ENCODE data around the gene PRR19.

Gene PRR19

DNA sequence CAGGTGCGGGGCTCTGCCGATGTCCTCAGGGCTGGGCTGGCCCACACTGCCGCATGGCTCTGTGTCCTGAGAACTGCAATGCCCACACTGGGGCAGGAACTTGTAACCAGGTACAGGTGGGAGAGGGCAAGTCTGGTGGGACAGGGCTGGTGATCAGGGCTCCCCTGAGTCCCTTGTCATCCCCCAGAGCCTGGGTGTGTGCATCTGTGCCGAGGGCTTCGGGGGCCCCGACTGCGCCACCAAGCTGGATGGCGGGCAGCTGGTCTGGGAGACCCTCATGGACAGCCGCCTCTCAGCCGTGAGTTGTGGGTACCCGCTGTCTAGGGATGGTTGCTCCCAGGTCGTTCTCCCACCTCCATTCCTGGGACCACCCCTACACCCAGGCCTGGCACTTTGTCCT lies 54.0 kb downstream of the PRR19 start:
- H3K9ac ChIP-seq (ENCODE audit: low read length): no peak overlapping the region
- H3K27ac ChIP-seq (ENCODE audit: low read depth, low read length, poor library complexity, severe bottlenecking): no peak overlapping the region
- no peaks in the 10 kb centered on the region for H3K36me3 ChIP-seq (ENCODE audit: insufficient read depth, low read length)
- no peak overlapping the region for H3K4me3 ChIP-seq (ENCODE audit: low read depth, low read length, poor library complexity, severe bottlenecking)
- no peaks in the 10 kb centered on the region for H3K9me3 ChIP-seq (ENCODE audit: low read length)
- H3K79me2 ChIP-seq (ENCODE audit: insufficient read depth, low read length): no peaks in the 10 kb centered on the region
- H3K4me1 ChIP-seq (ENCODE audit: insufficient read depth, low read length, severe bottlenecking): peaks cover 6% of the 10 kb centered on the region
- H3F3A ChIP-seq (ENCODE audit: insufficient read depth, low read length): no peaks in the 10 kb centered on the region
- H4K20me1 ChIP-seq (ENCODE audit: insufficient read depth, low read length): no peaks in the 10 kb centered on the region
- no peak for TF ChIP-seq EZH2 (IDR thresholded peaks at IDR 0.05; ENCODE audit: borderline replicate concordance, low read length)
- TF ChIP-seq, protein P1, sequence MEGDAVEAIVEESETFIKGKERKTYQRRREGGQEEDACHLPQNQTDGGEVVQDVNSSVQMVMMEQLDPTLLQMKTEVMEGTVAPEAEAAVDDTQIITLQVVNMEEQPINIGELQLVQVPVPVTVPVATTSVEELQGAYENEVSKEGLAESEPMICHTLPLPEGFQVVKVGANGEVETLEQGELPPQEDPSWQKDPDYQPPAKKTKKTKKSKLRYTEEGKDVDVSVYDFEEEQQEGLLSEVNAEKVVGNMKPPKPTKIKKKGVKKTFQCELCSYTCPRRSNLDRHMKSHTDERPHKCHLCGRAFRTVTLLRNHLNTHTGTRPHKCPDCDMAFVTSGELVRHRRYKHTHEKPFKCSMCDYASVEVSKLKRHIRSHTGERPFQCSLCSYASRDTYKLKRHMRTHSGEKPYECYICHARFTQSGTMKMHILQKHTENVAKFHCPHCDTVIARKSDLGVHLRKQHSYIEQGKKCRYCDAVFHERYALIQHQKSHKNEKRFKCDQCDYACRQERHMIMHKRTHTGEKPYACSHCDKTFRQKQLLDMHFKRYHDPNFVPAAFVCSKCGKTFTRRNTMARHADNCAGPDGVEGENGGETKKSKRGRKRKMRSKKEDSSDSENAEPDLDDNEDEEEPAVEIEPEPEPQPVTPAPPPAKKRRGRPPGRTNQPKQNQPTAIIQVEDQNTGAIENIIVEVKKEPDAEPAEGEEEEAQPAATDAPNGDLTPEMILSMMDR (IDR thresholded peaks at IDR 0.05; ENCODE audit: low read length): no peak
- no peaks in the 10 kb centered on the region for H3K27me3 ChIP-seq (ENCODE audit: insufficient read depth, low read length)
- H2AFZ ChIP-seq (ENCODE audit: low read length): no peak overlapping the region
- H3K4me2 ChIP-seq (ENCODE audit: low read length): no peak overlapping the region
- no peaks in the 10 kb centered on the region for H3K9me2 ChIP-seq (ENCODE audit: low read depth, low read length)

DNA sequence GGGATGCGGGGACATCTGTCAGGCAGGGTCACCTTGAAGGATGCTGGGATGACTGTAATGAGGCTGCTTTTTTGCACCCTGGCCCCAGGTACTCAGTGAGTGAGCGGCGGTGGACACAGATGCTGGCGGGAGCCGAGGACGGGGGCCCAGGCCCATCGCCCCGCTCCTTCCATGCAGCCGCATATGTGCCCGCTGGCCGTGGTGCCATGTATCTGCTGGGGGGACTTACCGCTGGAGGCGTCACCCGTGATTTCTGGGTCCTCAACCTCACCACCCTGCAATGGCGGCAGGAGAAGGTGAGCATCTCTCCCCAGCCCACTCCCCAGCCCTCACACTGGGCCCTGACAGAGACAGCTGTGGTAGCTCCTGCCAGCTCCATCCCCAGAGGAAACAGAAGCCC lies 54.8 kb downstream of the PRR19 start:
- H3F3A ChIP-seq (ENCODE audit: insufficient read depth, low read length): no peaks in the 10 kb centered on the region
- H3K9me2 ChIP-seq (ENCODE audit: low read depth, low read length): no peaks in the 10 kb centered on the region
- H3K9me3 ChIP-seq (ENCODE audit: low read length): no peaks in the 10 kb centered on the region
- no peak overlapping the region for H3K27ac ChIP-seq (ENCODE audit: low read depth, low read length, poor library complexity, severe bottlenecking)
- H3K4me2 ChIP-seq (ENCODE audit: low read length): no peak overlapping the region
- H3K4me1 ChIP-seq (ENCODE audit: insufficient read depth, low read length, severe bottlenecking): peaks cover 6% of the 10 kb centered on the region
- TF ChIP-seq, protein P1 (IDR thresholded peaks at IDR 0.05; ENCODE audit: low read length): no peak
- TF ChIP-seq EZH2 (IDR thresholded peaks at IDR 0.05; ENCODE audit: borderline replicate concordance, low read length): no peak
- H2AFZ ChIP-seq (ENCODE audit: low read length): no peak overlapping the region
- no peak overlapping the region for H3K9ac ChIP-seq (ENCODE audit: low read length)
- H3K79me2 ChIP-seq (ENCODE audit: insufficient read depth, low read length): no peaks in the 10 kb centered on the region
- no peaks in the 10 kb centered on the region for H4K20me1 ChIP-seq (ENCODE audit: insufficient read depth, low read length)
- H3K27me3 ChIP-seq (ENCODE audit: insufficient read depth, low read length): no peaks in the 10 kb centered on the region
- H3K36me3 ChIP-seq (ENCODE audit: insufficient read depth, low read length): no peaks in the 10 kb centered on the region
- no peak overlapping the region for H3K4me3 ChIP-seq (ENCODE audit: low read depth, low read length, poor library complexity, severe bottlenecking)

DNA sequence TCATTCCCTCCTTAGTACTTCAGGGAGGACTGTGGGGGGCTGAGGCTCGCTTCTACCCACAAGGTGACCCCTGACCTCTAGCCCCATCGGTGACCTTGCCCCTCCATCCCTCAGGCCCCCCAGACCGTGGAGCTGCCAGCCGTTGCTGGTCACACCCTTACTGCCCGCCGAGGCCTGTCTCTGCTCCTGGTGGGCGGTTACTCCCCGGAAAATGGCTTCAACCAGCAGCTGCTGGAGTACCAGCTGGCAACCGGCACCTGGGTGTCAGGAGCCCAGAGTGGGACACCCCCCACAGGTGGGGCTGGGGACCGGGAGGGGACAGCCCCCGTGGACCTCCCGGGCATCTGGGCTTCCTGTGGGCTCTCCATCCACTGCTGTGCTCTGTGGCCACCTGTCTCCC lies 55.4 kb downstream of the PRR19 start:
- Histone ChIP-seq H3K27ac (ENCODE audit: low read depth, low read length, poor library complexity, severe bottlenecking) (no peak overlapping the region), H3K36me3 (ENCODE audit: insufficient read depth, low read length) (no peaks in the 10 kb centered on the region), H3K9me3 (ENCODE audit: low read length) (no peaks in the 10 kb centered on the region), H3K27me3 (ENCODE audit: insufficient read depth, low read length) (no peaks in the 10 kb centered on the region), H3K4me3 (ENCODE audit: low read depth, low read length, poor library complexity, severe bottlenecking) (no peak overlapping the region), H3F3A (ENCODE audit: insufficient read depth, low read length) (no peaks in the 10 kb centered on the region), H3K4me1 (ENCODE audit: insufficient read depth, low read length, severe bottlenecking) (peaks cover 1% of the 10 kb centered on the region), H3K9ac (ENCODE audit: low read length) (no peak overlapping the region), H3K79me2 (ENCODE audit: insufficient read depth, low read length) (no peaks in the 10 kb centered on the region), H3K4me2 (ENCODE audit: low read length) (no peak overlapping the region), H4K20me1 (ENCODE audit: insufficient read depth, low read length) (no peaks in the 10 kb centered on the region), H3K9me2 (ENCODE audit: low read depth, low read length) (no peaks in the 10 kb centered on the region), H2AFZ (ENCODE audit: low read length) (no peak overlapping the region)
- no peak for TF ChIP-seq EZH2 (IDR thresholded peaks at IDR 0.05; ENCODE audit: borderline replicate concordance, low read length)
- TF ChIP-seq, protein P1 (IDR thresholded peaks at IDR 0.05; ENCODE audit: low read length): no peak
